Gastrocnemius medialis (tissue), 4 donors: ENCODE data around the gene UBA6. TPM values are rescaled to one million over a fixed set of nuclear protein-coding genes. Genes with fewer than 3 reads are reported as not detected.

ENCODE experiments used
- ATAC-seq, 2 donors: fragments of 150-250 bp; one replicate each; pipeline ENCODE4 v1.9.1; 2016
- DNase-seq, 2 donors: peaks; one replicate each; pipeline ENCODE4 v3.0.0-alpha.2; 2019
- H3K27ac ChIP-seq, 4 donors: fragments of 200-600 bp; sonication (generic); 1 replicate in 1 of 4; 2 replicates in 3 of 4; pipeline ENCODE4 v1.5.1; 2016 to 2018; ENCODE audit warnings: mild to moderate bottlenecking in 2 of 4, moderate library complexity in 1 of 4
- H3K27me3 ChIP-seq, 3 donors: fragments of 200-600 bp; sonication (generic) in 2 of 3; 1 replicate in 1 of 3; 2 replicates in 2 of 3; pipeline versions ENCODE4 v1.5.1 to v1.6.0; 2016 to 2019; ENCODE audit warnings: mild to moderate bottlenecking in 1 of 3, moderate library complexity in 1 of 3
- H3K36me3 ChIP-seq, 2 donors: fragments of 200-600 bp; sonication (generic) in 1 of 2; one replicate each; pipeline ENCODE4 v1.5.1; 2017 to 2018
- H3K4me1 ChIP-seq, 2 donors: fragments of 200-600 bp; sonication (generic) in 1 of 2; one replicate each; pipeline ENCODE4 v1.5.1; 2016 to 2017; ENCODE audit warnings: mild to moderate bottlenecking in 2 of 2
- H3K4me3 ChIP-seq, 4 donors: fragments of 200-600 bp; sonication (generic) in 3 of 4; 1 replicate in 1 of 4; 2 replicates in 3 of 4; pipeline ENCODE4 v1.5.1; 2016 to 2019; ENCODE audit warnings: mild to moderate bottlenecking in 2 of 4
- H3K9me3 ChIP-seq, 3 donors: fragments of 200-600 bp; sonication (generic) in 2 of 3; 1 replicate in 1 of 3; 2 replicates in 2 of 3; pipeline ENCODE4 v1.5.1; 2016 to 2019
- POLR2A ChIP-seq, 2 donors: fragments of 450-650 bp; IDR thresholded peaks; one replicate each; pipeline ENCODE4 v1.6.1; 2017; ENCODE audit warnings: antibody characterized with exemption in 2 of 2, mild to moderate bottlenecking in 2 of 2, moderate library complexity in 2 of 2
- in situ Hi-C, 4 donors: fragments of 200-750 bp; cut with MboI; loops; one replicate each; pipeline versions ENCODE4 v1.15.0 to v1.8.0; 2017; ENCODE audit warnings: low sequenced_read_pairs in 4 of 4
- intact Hi-C: fragments of 100-400 bp; cut with DNase I; formaldehyde crosslinking; loops from one replicate; pipeline ENCODE4 v1.15.1; 2023; ENCODE audit warnings: low total_unique reads
- total RNA-seq, 4 donors: library from RNA; depleted of rRNA; stranded (reverse); fragments of >200 nt; gene quantifications; one replicate each; pipeline versions ENCODE4 v1.1.0 to v1.2.3, GENCODE V29; 2016
- TF ChIP-seq, protein P1 (sequence below), 5 experiments: fragments of 450-650 bp in 3 of 5; fragments of 200-600 bp in 2 of 5; sonication (generic) in 2 of 5; IDR thresholded peaks in 4 of 5; conservative IDR thresholded peaks in 1 of 5; 1 replicate in 4 of 5; 2 replicates in 1 of 5; pipeline ENCODE4 v1.5.1; 2016 to 2019; ENCODE audit warnings: antibody characterized with exemption in 5 of 5, mild to moderate bottlenecking in 3 of 5, moderate library complexity in 3 of 5

UBA6 gene
- total RNA-seq, 4 donors from 2014 or later: 38.9 to 103 (median 46.3) TPM

DNA sequence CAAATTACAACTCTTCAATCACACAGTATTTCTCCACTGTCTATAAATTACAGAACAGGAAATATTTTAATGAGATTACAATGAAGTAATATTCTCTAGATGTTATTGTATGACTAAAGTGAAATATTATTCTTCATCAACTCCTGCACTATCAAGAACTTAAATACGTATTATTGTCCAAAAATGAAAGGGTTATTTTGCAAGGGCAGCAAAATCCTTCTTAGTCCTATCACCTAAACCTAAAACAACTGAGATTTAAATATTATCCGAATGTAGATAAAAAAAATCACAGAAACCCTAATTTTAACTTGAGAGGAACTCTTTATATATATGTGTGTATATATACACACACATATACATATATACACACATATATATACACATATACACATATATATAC, 4.9 kb downstream of the UBA6 start:
- intact Hi-C loops: no loop called here
- Histone ChIP-seq H3K27me3 (no peaks in the 10 kb centered on the region), H3K4me1 (peaks cover 6 to 13% of the 10 kb centered on the region in 2 donors), H3K4me3 (no peak overlapping the region), H3K9me3 (no peaks in the 10 kb centered on the region), H3K27ac (no peak overlapping the region), H3K36me3 (peaks cover 0 to 11% of the 10 kb centered on the region in 2 donors)
- DNase-seq (no peak), ATAC-seq (no peak)
- no peak for TF ChIP-seq POLR2A (IDR thresholded peaks at IDR 0.05)
- TF ChIP-seq, protein P1, sequence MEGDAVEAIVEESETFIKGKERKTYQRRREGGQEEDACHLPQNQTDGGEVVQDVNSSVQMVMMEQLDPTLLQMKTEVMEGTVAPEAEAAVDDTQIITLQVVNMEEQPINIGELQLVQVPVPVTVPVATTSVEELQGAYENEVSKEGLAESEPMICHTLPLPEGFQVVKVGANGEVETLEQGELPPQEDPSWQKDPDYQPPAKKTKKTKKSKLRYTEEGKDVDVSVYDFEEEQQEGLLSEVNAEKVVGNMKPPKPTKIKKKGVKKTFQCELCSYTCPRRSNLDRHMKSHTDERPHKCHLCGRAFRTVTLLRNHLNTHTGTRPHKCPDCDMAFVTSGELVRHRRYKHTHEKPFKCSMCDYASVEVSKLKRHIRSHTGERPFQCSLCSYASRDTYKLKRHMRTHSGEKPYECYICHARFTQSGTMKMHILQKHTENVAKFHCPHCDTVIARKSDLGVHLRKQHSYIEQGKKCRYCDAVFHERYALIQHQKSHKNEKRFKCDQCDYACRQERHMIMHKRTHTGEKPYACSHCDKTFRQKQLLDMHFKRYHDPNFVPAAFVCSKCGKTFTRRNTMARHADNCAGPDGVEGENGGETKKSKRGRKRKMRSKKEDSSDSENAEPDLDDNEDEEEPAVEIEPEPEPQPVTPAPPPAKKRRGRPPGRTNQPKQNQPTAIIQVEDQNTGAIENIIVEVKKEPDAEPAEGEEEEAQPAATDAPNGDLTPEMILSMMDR (IDR thresholded peaks at IDR 0.05 in 4 of 5, conservative IDR thresholded peaks at IDR 0.05 in 1 of 5): no peak
- in situ Hi-C loops: loop anchor here in 1 of 4 donors (10.0 kb wide), 1 partner anchor 151 kb away; the partner anchor contains the start of gene CENPC

DNA sequence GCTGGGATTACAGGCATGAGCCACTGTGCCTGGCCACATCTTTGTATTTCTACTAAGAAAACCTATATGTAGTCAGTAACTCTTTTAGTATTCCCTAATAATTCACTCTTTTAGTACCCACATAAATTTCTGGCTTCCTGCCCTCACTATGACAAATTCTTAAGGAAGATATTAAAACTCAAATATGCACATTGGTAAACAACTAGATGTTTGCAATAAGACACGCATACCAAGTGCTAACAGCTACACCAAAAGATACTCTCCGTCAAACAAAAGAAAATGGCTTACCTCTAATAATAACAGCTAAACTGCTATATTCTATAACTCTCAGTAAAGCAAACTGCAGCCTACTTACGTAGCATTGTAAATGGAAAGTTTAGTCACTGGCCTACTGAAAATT, 6.3 kb downstream of the UBA6 start:
- Histone ChIP-seq H3K36me3 (peaks cover 0 to 11% of the 10 kb centered on the region in 2 donors), H3K4me3 (no peak overlapping the region), H3K27me3 (no peaks in the 10 kb centered on the region), H3K4me1 (peaks cover 0 to 2% of the 10 kb centered on the region in 2 donors), H3K9me3 (no peaks in the 10 kb centered on the region), H3K27ac (no peak overlapping the region)
- DNase-seq (no peak), ATAC-seq (no peak)
- TF ChIP-seq, protein P1 (IDR thresholded peaks at IDR 0.05 in 4 of 5, conservative IDR thresholded peaks at IDR 0.05 in 1 of 5): no peak
- TF ChIP-seq POLR2A (IDR thresholded peaks at IDR 0.05): no peak
- intact Hi-C loops: no loop called here
- in situ Hi-C loops: loop anchor here in 1 of 4 donors (10.0 kb wide), 1 partner anchor 150 kb away; the partner anchor contains the start of gene CENPC

DNA sequence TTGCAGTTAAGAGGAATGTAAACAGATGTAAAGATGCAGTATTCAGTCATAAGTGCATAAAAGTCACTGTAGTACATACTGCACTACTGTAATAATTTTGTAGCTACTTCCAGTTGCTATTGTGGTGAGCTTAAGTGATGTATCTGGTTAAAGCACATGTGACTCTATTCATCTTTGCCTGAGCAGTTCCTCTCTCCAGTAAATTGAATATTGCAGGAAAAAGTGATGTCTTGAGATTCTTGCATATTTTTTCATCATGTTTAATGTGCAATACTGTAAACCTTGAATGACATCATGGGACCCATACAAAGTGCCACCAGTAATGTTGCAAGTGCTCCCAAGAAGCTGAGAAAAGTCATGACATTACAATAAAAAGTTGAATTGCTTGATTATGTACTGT, 9.6 kb downstream of the UBA6 start:
- peaks cover 0 to 18% of the 10 kb centered on the region in 2 donors for H3K36me3 ChIP-seq
- H3K27me3 ChIP-seq: no peaks in the 10 kb centered on the region
- DNase-seq (no peak), ATAC-seq (no peak)
- in situ Hi-C loops: loop anchor here in 1 of 4 donors (10.0 kb wide), 1 partner anchor 147 kb away; the partner anchor contains the start of gene CENPC
- H3K27ac ChIP-seq: no peak overlapping the region
- TF ChIP-seq, protein P1 (IDR thresholded peaks at IDR 0.05 in 4 of 5, conservative IDR thresholded peaks at IDR 0.05 in 1 of 5): no peak
- TF ChIP-seq POLR2A (IDR thresholded peaks at IDR 0.05): no peak
- intact Hi-C loops: no loop called here
- no peaks in the 10 kb centered on the region for H3K4me1 ChIP-seq
- no peaks in the 10 kb centered on the region for H3K9me3 ChIP-seq
- no peak overlapping the region for H3K4me3 ChIP-seq

DNA sequence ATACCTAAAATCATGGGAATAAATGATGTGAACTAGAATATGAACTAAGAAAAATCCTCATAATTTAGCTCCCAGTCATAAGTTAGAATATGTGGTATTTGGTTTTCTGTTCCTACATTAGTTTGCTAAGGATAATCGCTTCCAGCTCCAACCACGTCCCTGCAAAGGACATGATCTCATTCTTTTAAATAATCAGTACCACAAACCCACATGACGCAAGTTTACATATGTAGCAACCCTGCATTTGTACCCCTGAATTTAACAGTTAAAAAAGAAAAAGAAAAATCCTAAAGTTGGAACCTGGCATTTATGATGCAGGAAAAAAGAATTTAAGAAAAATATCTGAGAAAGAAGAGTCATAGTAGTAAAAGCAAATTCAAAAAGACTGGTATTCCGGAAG, 13.3 kb downstream of the UBA6 start:
- no peak for ATAC-seq
- in situ Hi-C loops: no loop called here
- intact Hi-C loops: no loop called here

More for the DNA sequence above, 13.3 kb downstream of the UBA6 start:
- no peak for DNase-seq
- TF ChIP-seq POLR2A (IDR thresholded peaks at IDR 0.05): no peak
- TF ChIP-seq, protein P1 (IDR thresholded peaks at IDR 0.05 in 4 of 5, conservative IDR thresholded peaks at IDR 0.05 in 1 of 5): no peak
- H3K9me3 ChIP-seq: no peaks in the 10 kb centered on the region
- H3K27me3 ChIP-seq: no peaks in the 10 kb centered on the region
- peaks cover 0 to 15% of the 10 kb centered on the region in 2 donors for H3K36me3 ChIP-seq
- H3K4me3 ChIP-seq: no peak overlapping the region
- H3K4me1 ChIP-seq: no peaks in the 10 kb centered on the region
- H3K27ac ChIP-seq: no peak overlapping the region
